Stimulated activated CD4-positive, alpha-beta T cell treated with anti-CD3 and anti-CD28 coated beads, Interleukin-4, amount 100 ng/mL, for 24 hours (primary cell): ENCODE data around the gene FOXN3.
A peak's percentile ranks its signal among the peaks of the same experiment; 100 is the strongest.

ENCODE experiments used
- DNase-seq: peaks from one replicate; pipeline ENCODE4 v3.0.0-alpha.2; 2020

FOXN3 gene

GRCh38 chr14:89417091-89417464, at the start of gene FOXN3:
TSS of gene FOXN3 (minus strand) at chr14:89417233. CDS start at chr14:89412476, 4,757 bp downstream.
- peak; percentile 90 for DNase-seq

DNA sequence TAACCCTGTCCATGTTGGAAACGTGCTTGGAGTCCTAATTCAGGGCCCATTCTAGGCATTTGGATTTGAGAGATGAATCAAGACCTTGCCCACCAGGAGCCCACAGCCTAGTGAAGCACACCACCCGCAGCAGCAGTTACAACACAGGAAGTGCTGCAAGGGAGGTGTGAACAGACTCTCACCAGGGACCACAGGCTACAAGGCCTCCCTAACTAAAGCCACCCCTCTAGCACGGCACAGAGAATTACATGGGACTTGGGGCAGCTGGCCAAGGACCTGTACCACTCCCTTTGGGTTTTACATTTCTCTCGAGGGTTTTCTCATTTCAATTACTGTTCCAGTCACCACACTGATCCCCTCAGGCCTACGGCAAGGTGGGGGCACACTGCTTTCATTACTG, 49.5 kb upstream of the FOXN3 start:
- DNase-seq, result peak; percentile 14

DNA sequence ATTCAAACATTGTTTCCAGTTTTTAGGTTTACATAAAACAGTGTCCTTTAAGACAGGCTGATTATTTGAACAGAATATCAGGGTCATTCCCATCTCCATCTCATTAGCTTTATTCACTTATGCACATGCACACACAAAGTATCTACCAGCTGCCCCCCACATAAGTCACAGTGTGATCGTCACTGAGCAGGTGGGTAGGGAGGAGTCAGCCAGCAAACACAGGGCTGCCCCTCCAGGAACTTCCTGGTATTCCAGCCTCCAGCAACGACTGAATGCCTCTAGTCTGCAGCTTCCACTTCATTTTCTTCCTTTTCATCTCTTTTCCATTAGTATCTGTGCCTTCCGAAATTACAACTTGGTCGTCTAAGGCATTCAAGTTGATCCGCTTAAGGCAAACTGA, 48.8 kb upstream of the FOXN3 start:
- no peak for DNase-seq

DNA sequence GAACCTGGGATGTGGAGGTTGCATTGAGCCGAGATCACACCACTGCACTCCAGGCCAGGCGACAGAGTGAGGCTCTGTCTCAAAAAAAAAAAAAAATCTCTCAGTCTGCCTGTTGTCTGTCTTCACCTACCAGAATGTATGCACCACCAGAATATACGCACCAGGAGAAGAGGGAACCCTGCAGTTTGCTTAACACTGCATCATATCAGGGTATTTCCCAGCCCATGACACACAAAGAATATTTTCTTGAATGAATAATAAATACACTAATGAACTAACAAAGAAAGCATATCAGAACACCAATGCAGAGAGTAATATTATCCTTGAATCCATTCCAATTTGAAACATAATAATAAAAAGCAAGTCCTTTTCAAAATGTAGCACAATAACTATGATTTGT, 44.2 kb upstream of the FOXN3 start:
- no peak for DNase-seq

- DNase-seq, result no peak
Observed at GRCh38 chr14:89458713-89459420, 41.8 kb upstream of the FOXN3 start.

DNA sequence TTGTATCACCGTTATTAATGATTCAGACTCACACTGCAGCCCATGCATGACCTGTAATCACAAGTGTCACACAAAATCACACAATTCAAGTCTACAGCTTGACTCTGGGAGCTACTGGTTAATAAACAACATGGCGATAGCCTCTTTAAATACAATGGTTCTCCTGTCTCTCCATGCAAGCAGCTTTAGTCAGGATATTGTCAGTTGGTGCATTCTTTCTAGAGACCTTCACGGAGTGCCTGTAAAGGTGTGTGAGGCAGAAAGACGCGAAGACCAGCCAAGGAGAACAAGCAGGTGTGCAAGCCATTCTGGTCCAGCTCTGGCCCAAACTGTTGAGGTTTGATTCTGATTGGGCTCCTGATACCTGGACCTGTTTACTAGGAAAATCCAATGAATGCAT, 40.0 kb upstream of the FOXN3 start:
- DNase-seq, result no peak

GRCh38 chr14:89455412-89455811, 38.4 kb upstream of the FOXN3 start:
- DNase-seq, result no peak

DNA sequence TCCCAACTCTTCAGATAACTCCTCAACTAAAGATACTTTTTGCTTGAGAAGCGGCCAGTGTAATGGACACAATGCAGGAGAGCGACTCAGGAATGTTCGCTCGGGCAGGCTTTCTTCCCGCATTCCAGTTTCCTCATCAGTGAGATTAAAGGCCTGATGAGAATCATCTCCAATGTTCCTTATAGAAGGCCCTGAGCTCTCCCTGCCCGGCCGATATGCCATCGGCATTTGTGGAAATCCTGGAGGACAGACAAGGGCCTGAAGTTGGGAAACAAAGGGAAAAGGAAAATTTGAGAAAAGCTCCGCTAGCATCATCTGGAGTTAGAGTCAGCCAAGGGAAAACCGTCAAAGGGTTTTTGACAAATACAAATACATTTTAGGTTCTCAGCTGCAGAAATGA, 38.0 kb upstream of the FOXN3 start:
- no peak for DNase-seq

- no peak for DNase-seq
Observed at GRCh38 chr14:89452281-89452680, 35.2 kb upstream of the FOXN3 start.

GRCh38 chr14:89451229-89451628, 34.2 kb upstream of the FOXN3 start:
- DNase-seq, result no peak

DNA sequence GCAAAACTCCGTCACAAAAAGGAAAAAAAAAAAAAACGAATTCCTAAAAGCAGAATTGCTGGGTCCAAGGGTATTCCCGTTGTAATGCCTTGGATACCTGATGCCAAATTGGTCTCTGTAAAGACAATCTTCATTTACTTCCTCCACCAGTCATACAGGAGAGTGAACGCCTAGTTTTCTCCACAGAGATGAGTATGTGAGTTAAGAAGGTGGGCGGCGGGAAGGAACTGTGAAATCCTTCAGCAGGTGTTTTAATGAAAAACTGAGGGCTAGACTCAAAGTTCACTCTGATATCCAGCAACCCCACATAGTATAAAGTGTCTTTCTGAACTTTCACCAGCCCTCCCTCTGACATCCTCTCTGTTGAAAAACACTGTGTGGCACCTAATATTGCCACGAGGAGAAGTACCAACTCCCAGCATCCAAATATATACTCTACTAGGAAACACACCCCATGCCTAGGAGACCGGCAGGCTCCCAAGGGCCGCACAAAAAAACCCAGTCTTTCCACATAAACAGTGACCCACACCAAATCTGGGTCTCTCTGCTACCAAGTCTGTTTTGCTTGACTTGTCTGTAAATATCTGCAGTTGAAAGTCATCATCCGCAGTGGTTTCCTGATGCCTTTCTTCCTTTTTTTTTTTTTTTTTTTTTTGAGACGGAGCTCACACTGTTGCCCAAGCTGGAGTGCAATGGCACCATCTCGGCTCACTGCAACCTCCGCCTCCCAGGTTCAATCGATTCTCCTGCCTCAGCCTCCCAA, 30.3 kb upstream of the FOXN3 start:
- peak; percentile 25 for DNase-seq

DNA sequence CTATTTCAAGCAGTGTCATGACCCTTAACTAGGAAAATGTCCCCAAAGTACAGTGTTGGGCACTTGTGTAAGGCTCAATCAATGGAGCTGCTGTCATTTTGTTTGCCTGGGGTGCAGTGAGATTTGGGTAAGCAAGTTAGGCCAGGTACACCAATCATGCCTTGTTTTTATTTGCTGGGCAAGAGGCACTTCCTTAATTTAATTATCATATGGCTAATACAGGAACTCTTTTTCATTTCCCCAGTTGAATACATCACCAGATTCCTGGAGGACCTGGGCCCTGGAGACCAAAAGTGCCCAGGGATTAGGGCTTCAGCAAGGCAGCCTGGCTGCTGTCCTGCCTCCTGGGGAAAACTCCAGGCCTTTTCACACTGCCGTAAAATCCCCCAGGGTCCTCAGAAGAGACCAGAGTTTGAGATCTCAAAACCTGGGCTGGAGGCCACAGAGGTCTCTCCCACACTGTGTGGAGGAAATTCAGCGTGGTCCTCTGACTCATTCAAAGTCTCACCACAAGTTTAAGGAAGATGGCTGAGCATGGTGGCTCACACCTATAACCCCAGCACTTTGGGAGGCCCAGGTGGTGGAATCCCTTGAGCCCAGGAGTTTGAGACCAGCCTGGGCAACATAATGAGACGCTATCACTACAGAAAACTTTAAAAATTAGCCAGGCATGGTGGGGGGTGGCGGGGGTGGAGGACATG, 28.4 kb upstream of the FOXN3 start:
- DNase-seq, result peak; percentile 50

- no peak for DNase-seq
Observed at GRCh38 chr14:89444516-89445125, 27.6 kb upstream of the FOXN3 start.

DNA sequence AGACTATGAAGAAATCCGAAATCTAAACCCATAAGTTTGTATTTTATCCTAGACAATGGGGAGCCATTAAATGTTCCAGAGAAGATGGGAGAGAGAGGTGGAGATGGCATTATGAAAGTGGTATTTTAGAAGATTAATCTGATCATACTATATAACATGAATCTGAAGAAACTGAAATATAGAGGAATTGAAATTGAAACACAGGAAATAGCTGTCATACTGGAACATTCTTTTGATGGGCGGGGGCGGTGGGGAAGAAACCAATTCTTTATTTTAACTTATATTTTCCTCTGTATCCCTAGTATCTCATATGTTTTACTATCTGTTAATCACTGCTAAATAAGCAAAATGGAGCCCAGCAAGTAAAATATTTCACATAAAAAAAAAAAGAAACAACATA, 27.0 kb upstream of the FOXN3 start:
- DNase-seq, result peak; percentile 54

DNA sequence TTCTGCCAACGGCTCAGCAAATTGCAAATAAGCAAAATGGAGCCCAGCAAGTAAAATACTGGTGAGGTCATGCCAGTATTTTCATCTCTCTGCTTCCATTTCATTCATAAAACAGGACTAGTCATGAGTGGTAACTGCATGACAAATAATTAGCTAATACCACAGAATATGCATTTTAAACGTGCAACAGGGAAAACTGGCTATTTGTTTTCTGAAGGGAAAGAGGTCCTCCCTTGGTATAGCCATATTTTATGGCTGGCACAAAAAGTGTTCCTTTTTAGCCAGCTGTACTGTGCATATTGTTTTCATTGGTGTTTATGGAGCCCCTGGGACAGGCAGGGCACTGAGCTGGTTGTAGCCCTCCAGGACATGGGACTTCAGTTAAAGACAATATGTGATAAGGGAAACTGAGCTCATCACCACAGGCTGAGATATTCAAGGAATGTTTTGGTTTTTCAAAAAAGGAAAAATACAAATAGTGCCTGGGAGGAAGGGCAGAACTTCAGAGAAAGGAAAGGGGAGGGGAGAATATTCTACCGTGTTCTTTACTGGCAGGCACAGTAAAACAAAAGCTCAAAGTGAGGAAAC, 26.1 kb upstream of the FOXN3 start:
- DNase-seq, result no peak

GRCh38 chr14:89442280-89442679, 25.2 kb upstream of the FOXN3 start:
- DNase-seq, result no peak

GRCh38 chr14:89440986-89441909, 24.2 kb upstream of the FOXN3 start:
- DNase-seq, result no peak

DNA sequence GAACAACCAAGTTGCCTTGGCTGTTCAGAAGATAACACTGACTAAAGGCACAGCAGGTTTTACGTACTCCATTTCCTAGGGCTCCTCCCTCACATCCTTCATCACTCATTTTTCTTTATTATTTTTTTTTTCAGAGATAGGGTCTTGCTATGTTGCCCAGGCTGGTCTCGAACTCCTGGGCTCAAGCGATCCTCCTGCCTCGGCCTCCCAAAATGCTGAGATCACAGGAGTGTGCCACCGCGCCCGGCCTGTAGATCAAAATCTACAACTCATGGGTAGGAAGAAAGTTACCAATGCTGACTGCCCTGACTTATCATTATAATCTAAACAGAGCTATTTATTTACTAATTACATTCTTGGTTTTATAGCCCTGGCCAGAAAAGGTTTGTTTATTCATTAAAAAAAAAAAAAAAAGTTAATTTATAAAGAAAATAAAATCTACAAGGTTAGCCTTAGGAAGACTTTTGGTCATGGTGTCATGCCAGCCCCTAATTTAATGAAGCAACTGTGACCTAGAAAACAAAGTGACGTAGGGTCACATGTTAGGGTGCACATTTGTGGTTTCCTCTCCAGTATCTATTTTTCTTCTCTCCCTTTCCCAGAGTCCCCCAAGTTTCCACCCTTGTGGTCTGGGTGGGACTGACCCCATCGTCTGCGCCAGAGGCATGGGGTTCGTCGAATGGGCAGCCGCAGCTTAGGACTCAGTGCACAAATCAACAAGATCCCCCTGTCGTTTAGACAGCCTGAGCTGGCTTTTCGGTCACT, 19.0 kb upstream of the FOXN3 start:
- DNase-seq, result no peak

GRCh38 chr14:89435492-89435891, 18.5 kb upstream of the FOXN3 start:
- DNase-seq, result no peak

DNA sequence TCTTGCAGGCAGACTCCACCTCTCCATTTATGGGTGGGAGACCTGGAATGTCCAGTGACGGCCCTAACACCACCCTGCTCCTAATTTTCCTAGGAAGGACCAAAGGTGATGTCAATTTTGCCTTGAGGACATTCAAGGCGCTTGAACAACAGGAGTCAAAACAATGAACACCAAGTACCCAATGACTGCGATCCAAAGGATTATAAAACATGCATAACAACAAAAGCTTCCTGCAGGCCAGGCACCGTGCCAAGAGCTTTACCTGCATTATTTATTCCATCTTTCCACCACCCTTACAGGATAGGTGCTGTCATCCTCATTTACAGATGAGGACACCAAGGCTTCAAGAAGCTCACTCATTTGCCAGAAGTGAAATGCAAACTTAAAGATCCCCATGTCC, 15.2 kb upstream of the FOXN3 start:
- no peak for DNase-seq
